Astrocyte (in vitro differentiated cells and primary cell): Measurements from ENCODE around the gene SVOPL.

Experiments used
- EZH2 ChIP-seq: IDR thresholded peaks from 2 replicates; pipeline ENCODE4 v1.6.1; 2012; ENCODE audit warnings: mild to moderate bottlenecking, low read length, inconsistent platforms; ENCODE audit not compliant: insufficient read depth
- TF ChIP-seq, protein P1 (sequence below): IDR thresholded peaks from 2 replicates; pipeline ENCODE4 v1.5.1; 2011; ENCODE audit warnings: low read depth, mild to moderate bottlenecking, inconsistent platforms, low read length, moderate library complexity; ENCODE audit not compliant: insufficient read depth

DNA sequence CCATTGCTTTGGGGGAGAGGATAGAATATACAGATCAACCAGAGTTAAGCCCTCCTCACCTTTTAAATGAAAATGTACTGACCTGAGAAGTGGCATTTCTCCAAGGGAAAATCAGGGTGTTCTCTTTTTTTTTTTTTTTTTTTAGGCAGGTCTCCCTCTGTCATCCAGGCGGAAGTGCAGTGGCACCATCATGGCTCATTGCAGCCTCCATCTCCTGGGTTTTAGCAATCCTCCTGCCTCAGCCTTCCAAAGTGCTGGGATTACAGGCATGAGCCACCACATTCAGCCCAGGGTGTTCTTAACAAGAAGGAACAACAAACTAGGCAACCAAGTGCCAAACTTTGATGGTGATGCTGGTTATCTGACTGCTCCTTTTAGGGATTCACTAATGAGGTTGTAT, 111.0 kb downstream of the SVOPL start:
- TF ChIP-seq, protein P1, sequence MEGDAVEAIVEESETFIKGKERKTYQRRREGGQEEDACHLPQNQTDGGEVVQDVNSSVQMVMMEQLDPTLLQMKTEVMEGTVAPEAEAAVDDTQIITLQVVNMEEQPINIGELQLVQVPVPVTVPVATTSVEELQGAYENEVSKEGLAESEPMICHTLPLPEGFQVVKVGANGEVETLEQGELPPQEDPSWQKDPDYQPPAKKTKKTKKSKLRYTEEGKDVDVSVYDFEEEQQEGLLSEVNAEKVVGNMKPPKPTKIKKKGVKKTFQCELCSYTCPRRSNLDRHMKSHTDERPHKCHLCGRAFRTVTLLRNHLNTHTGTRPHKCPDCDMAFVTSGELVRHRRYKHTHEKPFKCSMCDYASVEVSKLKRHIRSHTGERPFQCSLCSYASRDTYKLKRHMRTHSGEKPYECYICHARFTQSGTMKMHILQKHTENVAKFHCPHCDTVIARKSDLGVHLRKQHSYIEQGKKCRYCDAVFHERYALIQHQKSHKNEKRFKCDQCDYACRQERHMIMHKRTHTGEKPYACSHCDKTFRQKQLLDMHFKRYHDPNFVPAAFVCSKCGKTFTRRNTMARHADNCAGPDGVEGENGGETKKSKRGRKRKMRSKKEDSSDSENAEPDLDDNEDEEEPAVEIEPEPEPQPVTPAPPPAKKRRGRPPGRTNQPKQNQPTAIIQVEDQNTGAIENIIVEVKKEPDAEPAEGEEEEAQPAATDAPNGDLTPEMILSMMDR = no peak
- no peak for TF ChIP-seq EZH2
